Endodermal cell (in vitro differentiated cells): Measurements from ENCODE around the gene PAX8. TPM values are rescaled to one million over a fixed set of nuclear protein-coding genes. Genes with fewer than 3 reads are reported as not detected.

ENCODE experiments used
- DNase-seq: peaks from one replicate; pipeline ENCODE4 v3.0.0-alpha.2; 2017
- H3K27ac ChIP-seq: 2 replicates; pipeline ENCODE4 v1.5.1; 2013; ENCODE audit warnings: mild to moderate bottlenecking, low read depth, low read length, moderate library complexity
- H3K27me3 ChIP-seq: 2 replicates; pipeline ENCODE4 v1.6.1; 2013; ENCODE audit warnings: mild to moderate bottlenecking, low read length, moderate library complexity; ENCODE audit not compliant: insufficient read depth, control insufficient read depth, poor library complexity, severe bottlenecking
- H3K36me3 ChIP-seq: 2 replicates; pipeline ENCODE4 v1.7.0; 2013; ENCODE audit warnings: mild to moderate bottlenecking, low read length, moderate library complexity; ENCODE audit not compliant: control insufficient read depth, insufficient read depth
- H3K4me1 ChIP-seq: one replicate; pipeline ENCODE4 v1.7.0; 2013; ENCODE audit warnings: low read length; ENCODE audit not compliant: control insufficient read depth, insufficient read depth
- H3K4me3 ChIP-seq: 2 replicates; pipeline ENCODE4 v1.5.1; 2013; ENCODE audit warnings: mild to moderate bottlenecking, low read length, moderate library complexity
- H3K9ac ChIP-seq: 2 replicates; pipeline ENCODE4 v1.6.1; 2013; ENCODE audit warnings: mild to moderate bottlenecking, low read length, moderate library complexity; ENCODE audit not compliant: poor library complexity, severe bottlenecking; ENCODE audit errors: extremely low read depth
- H3K9me3 ChIP-seq: 2 replicates; pipeline ENCODE4 v1.6.1; 2013; ENCODE audit warnings: mild to moderate bottlenecking, low read length, moderate library complexity; ENCODE audit not compliant: control insufficient read depth
- H3K27ac Mint-ChIP-seq: 2 replicates; pipeline ENCODE4 v1.8.0; 2020; ENCODE audit warnings: mixed read lengths
- H3K27me3 Mint-ChIP-seq: 2 replicates; pipeline ENCODE4 v1.8.0; 2021; ENCODE audit warnings: mild to moderate bottlenecking, mixed read lengths; ENCODE audit not compliant: insufficient read depth
- H3K36me3 Mint-ChIP-seq: 2 replicates; pipeline ENCODE4 v1.8.0; 2020; ENCODE audit warnings: low read depth, mixed read lengths
- H3K4me1 Mint-ChIP-seq: 2 replicates; pipeline ENCODE4 v1.8.0; 2020; ENCODE audit warnings: mixed read lengths
- H3K4me3 Mint-ChIP-seq: 2 replicates; pipeline ENCODE4 v1.8.0; 2020; ENCODE audit warnings: mild to moderate bottlenecking, moderate library complexity, mixed read lengths
- H3K9me3 Mint-ChIP-seq: 2 replicates; pipeline ENCODE4 v1.8.0; 2020; ENCODE audit warnings: mild to moderate bottlenecking, mixed read lengths
- CTCF ChIP-seq: fragments of 200-600 bp; sonication (generic); conservative IDR thresholded peaks from 2 replicates; pipeline ENCODE4 v1.5.0; 2021; ENCODE audit warnings: antibody characterized with exemption, mild to moderate bottlenecking
- WGBS, 2 experiments: methylation state at CpG; one replicate each; pipeline versions ENCODE4 v1.1.5 to v1.1.7; 2013; ENCODE audit warnings: missing lambda C conversion rate in 2 of 2, mixed read lengths in 1 of 2; ENCODE audit not compliant: insufficient coverage in 1 of 2, insufficient read length in 1 of 2; 5-methylcytosine and 5-hydroxymethylcytosine counted together
- total RNA-seq, 2 donors: library from RNA; stranded (reverse); fragmentation: NEBNext Ultra II Directional in 1 of 2; extraction: Animal tissue kit (Norgen Biotek cat#: 25700) in 1 of 2; gene quantifications; 2 replicates in 1 of 2; 3 replicates in 1 of 2; pipeline ENCODE4 v1.2.1, GENCODE V29; 2021

The PAX8 gene
- total RNA-seq, 2 donors from 2014 or later = 0.09 to 0.11 TPM

- Mint-ChIP-seq H3K27me3 (peaks cover 9% of the 10 kb centered on the region), H3K27ac (no peak overlapping the region), H3K36me3 (no peaks in the 10 kb centered on the region), H3K4me3 (no peak overlapping the region), H3K9me3 (no peaks in the 10 kb centered on the region), H3K4me1 (peaks cover 5% of the 10 kb centered on the region)
- no peaks in the 10 kb centered on the region for H3K9me3 ChIP-seq
- TF ChIP-seq CTCF = peak; percentile 28
- H3K27ac ChIP-seq = no peak overlapping the region
- peaks cover 5% of the 10 kb centered on the region for H3K4me1 ChIP-seq
- no peak overlapping the region for H3K9ac ChIP-seq
- 75 to 91% methylated on average over 3 of the region's 3 CpGs for WGBS, 2 experiments
- H3K27me3 ChIP-seq = no peaks in the 10 kb centered on the region
- H3K36me3 ChIP-seq = no peaks in the 10 kb centered on the region
- H3K4me3 ChIP-seq = no peak overlapping the region
- DNase-seq = no peak
These were observed 49.6 kb downstream of the PAX8 start for GRCh38 chr2:113228991-113229716.

- Mint-ChIP-seq H3K36me3 (no peaks in the 10 kb centered on the region), H3K4me3 (no peak overlapping the region), H3K27ac (no peak overlapping the region), H3K27me3 (peaks cover 9% of the 10 kb centered on the region), H3K4me1 (peaks cover 5% of the 10 kb centered on the region), H3K9me3 (no peaks in the 10 kb centered on the region)
- no peak overlapping the region for H3K4me3 ChIP-seq
- no peak for DNase-seq
- H3K4me1 ChIP-seq = peaks cover 5% of the 10 kb centered on the region
- H3K27ac ChIP-seq = no peak overlapping the region
- WGBS, 2 experiments = 91 to 94% methylated on average over 1 of the region's 1 CpG
- no peak for TF ChIP-seq CTCF
- no peaks in the 10 kb centered on the region for H3K36me3 ChIP-seq
- no peak overlapping the region for H3K9ac ChIP-seq
- H3K27me3 ChIP-seq = no peaks in the 10 kb centered on the region
- no peaks in the 10 kb centered on the region for H3K9me3 ChIP-seq
These were observed 50.4 kb downstream of the PAX8 start for GRCh38 chr2:113228351-113228750.

- Histone ChIP-seq H3K36me3 (no peaks in the 10 kb centered on the region), H3K4me3 (no peak overlapping the region), H3K27me3 (no peaks in the 10 kb centered on the region), H3K27ac (no peak overlapping the region), H3K9me3 (no peaks in the 10 kb centered on the region), H3K4me1 (peaks cover 5% of the 10 kb centered on the region), H3K9ac (no peak overlapping the region)
- Mint-ChIP-seq H3K36me3 (no peaks in the 10 kb centered on the region), H3K9me3 (no peaks in the 10 kb centered on the region), H3K4me1 (peaks cover 5% of the 10 kb centered on the region), H3K27ac (no peak overlapping the region), H3K4me3 (no peak overlapping the region), H3K27me3 (peaks cover 9% of the 10 kb centered on the region)
- WGBS, 2 experiments = 84 to 98% methylated on average over 3 of the region's 3 CpGs
- no peak for TF ChIP-seq CTCF
- DNase-seq = no peak
These were observed 51.0 kb downstream of the PAX8 start for GRCh38 chr2:113227698-113228097.
